HepG2 (cell line): Measurements from ENCODE around the gene ANKS1B. TPM values are rescaled to one million over a fixed set of nuclear protein-coding genes. Genes with fewer than 3 reads are reported as not detected.

Experiments
- ATAC-seq: fragments of 200-7000 bp; cut with Tn5 transposase; 3 replicates; pipeline ENCODE4 v1.9.1; 2020; ENCODE audit warnings: mild to moderate bottlenecking, moderate library complexity
- BruUV-seq: library from RNA; stranded (reverse); fragments of 400-500 nt; replicated peaks from 2 replicates; lab custom pipeline; 2021; lab: Mats Ljungman, UMichigan
- CTCF ChIA-PET: fragments of 300-600 bp; formaldehyde crosslinking; extraction: SDS; loops from one replicate; lab custom pipeline; 2021; ENCODE audit warnings: low total read pairs, inconsistent platforms, low intra/inter-chr PET ratio; lab: Yijun Ruan, JAX
- POLR2A ChIA-PET: fragments of 350-600 bp; sonication (Branson Sonifier 250); formaldehyde crosslinking; loops from one replicate; lab custom pipeline; 2020; ENCODE audit warnings: antibody characterized with exemption, inconsistent platforms; lab: Yijun Ruan, JAX
- DNase-seq: peaks from one replicate; pipeline ENCODE4 v3.0.0-alpha.2; 2015; ENCODE audit warnings: low spot score
- FAIRE-seq: peaks from 3 replicates; lab custom pipeline; 2011; peaks lifted over from hg19 to GRCh38; lab: Jason Lieb, UNC
- H2AFZ ChIP-seq: one replicate; pipeline ENCODE4 v1.6.1; 2011; ENCODE audit warnings: low read length, inconsistent platforms
- H3K27ac ChIP-seq: fragments of 300-600 bp; 3 replicates; pipeline ENCODE4 v1.8.0; 2011; ENCODE audit warnings: mixed run types, mild to moderate bottlenecking, mixed read lengths, low read length, inconsistent platforms; ENCODE audit not compliant: insufficient read depth; ENCODE audit errors: extremely low read length
- H3K27me3 ChIP-seq, 2 experiments: fragments of 200-600 bp in 1 of 2; 2 replicates in 1 of 2; 3 replicates in 1 of 2; pipeline versions ENCODE4 v1.6.0 to v1.8.0; 2011; ENCODE audit warnings: low read length in 2 of 2, mild to moderate bottlenecking in 2 of 2, moderate library complexity in 2 of 2, inconsistent platforms in 1 of 2; ENCODE audit not compliant: insufficient read depth in 2 of 2, control insufficient read depth in 1 of 2
- H3K36me3 ChIP-seq, 2 experiments: fragments of 200-600 bp in 1 of 2; replicated peaks in 1 of 2; 2 replicates in 1 of 2; 3 replicates in 1 of 2; pipeline versions ENCODE4 v1.5.1 to v1.8.0; 2011; ENCODE audit warnings: low read length in 2 of 2, inconsistent platforms in 1 of 2; ENCODE audit not compliant: insufficient read depth in 2 of 2, control insufficient read depth in 1 of 2
- H3K4me1 ChIP-seq: 2 replicates; pipeline ENCODE4 v1.5.1; 2012; ENCODE audit warnings: low read length, inconsistent platforms; ENCODE audit not compliant: insufficient read depth
- H3K4me2 ChIP-seq: 2 replicates; pipeline ENCODE4 v1.6.0; 2011; ENCODE audit warnings: low read depth, low read length, inconsistent platforms
- H3K4me3 ChIP-seq, 3 experiments: fragments of 200-600 bp in 1 of 3; sonication (generic), shearing (Covaris generic) in 1 of 3; replicated peaks in 1 of 3; 2 replicates each; pipeline ENCODE4 v1.5.1; 2011 to 2016; ENCODE audit warnings: low read length in 3 of 3, inconsistent platforms in 2 of 3, low read depth in 2 of 3, mild to moderate bottlenecking in 2 of 3, control low read depth in 1 of 3, mixed read lengths in 1 of 3; ENCODE audit not compliant: insufficient read depth in 1 of 3
- H3K79me2 ChIP-seq: one replicate; pipeline ENCODE4 v1.6.1; 2011; ENCODE audit warnings: low read length, inconsistent platforms; ENCODE audit not compliant: insufficient read depth
- H3K9ac ChIP-seq: 2 replicates; pipeline ENCODE4 v1.6.0; 2011; ENCODE audit warnings: mild to moderate bottlenecking, low read depth, low read length, inconsistent platforms; ENCODE audit not compliant: insufficient read depth
- H3K9me3 ChIP-seq: 2 replicates; pipeline ENCODE4 v1.5.1; 2012; ENCODE audit warnings: mild to moderate bottlenecking, low read length
- H4K20me1 ChIP-seq: 2 replicates; pipeline ENCODE4 v1.6.0; 2011; ENCODE audit warnings: inconsistent platforms, mild to moderate bottlenecking, low read length, moderate library complexity; ENCODE audit not compliant: insufficient read depth
- IKZF5 ChIP-seq: IDR thresholded peaks from 2 replicates; pipeline ENCODE4 v1.6.1; 2018; ENCODE audit warnings: missing genetic modification reagents, mild to moderate bottlenecking, missing compliant biosample characterization
- STAG1 ChIP-seq: sonication (generic); formaldehyde crosslinking; IDR thresholded peaks from 2 replicates; pipeline ENCODE4 v1.4.0; 2020; ENCODE audit warnings: missing genetic modification reagents
- TBX2 ChIP-seq: sonication (generic); formaldehyde crosslinking; IDR thresholded peaks from 2 replicates; pipeline ENCODE4 v1.5.0; 2020; ENCODE audit warnings: missing genetic modification reagents, mild to moderate bottlenecking, borderline replicate concordance
- ZNF335 ChIP-seq: sonication (generic); formaldehyde crosslinking; IDR thresholded peaks from 2 replicates; pipeline ENCODE4 v1.4.0; 2020; ENCODE audit warnings: missing genetic modification reagents
- ZNF609 ChIP-seq: sonication (generic); formaldehyde crosslinking; IDR thresholded peaks from 2 replicates; pipeline ENCODE4 v1.4.0; 2020; ENCODE audit warnings: mild to moderate bottlenecking, missing genetic modification reagents, borderline replicate concordance
- ZNF672 ChIP-seq: sonication (generic); formaldehyde crosslinking; IDR thresholded peaks from 2 replicates; pipeline ENCODE4 v1.8.1; 2022; ENCODE audit warnings: missing genetic modification reagents
- ZNF691 ChIP-seq: sonication (generic); formaldehyde crosslinking; IDR thresholded peaks from 2 replicates; pipeline ENCODE4 v1.4.0; 2020; ENCODE audit warnings: missing genetic modification reagents, low read depth, mild to moderate bottlenecking, borderline replicate concordance
- WGBS: methylation state at CpG from one replicate; pipeline ENCODE4 v1.1.6; 2017; ENCODE audit warnings: low lambda C conversion rate; 5-methylcytosine and 5-hydroxymethylcytosine counted together
- in situ Hi-C: cut with HindIII; loops from 2 replicates; pipeline ENCODE4 v1.10.0; 2017; ENCODE audit warnings: low pct_unique_long_range_greater_than_20kb; ENCODE audit not compliant: extremely low pct_ligation_motif_present
- intact Hi-C: fragments of 100-400 bp; cut with micrococcal nuclease; formaldehyde crosslinking; loops from one replicate; pipeline ENCODE4 v1.10.0; 2022; ENCODE audit not compliant: unreplicated experiment
- polyA plus RNA-seq, 8 experiments: library from polyadenylated mRNA; depleted of rRNA in 3 of 8; stranded (reverse) in 7 of 8; unstranded in 1 of 8; fragments of >200 nt; fragmentation: Illumina TruSeq in 4 of 8; extraction: Trizol in 4 of 8; gene quantifications; 2 replicates each; pipeline versions ENCODE4 v1.2.1 to v1.2.3, GENCODE V29; 2011 to 2016; ENCODE audit warnings: low read depth in 4 of 8, missing spikeins in 1 of 8, mixed read lengths in 1 of 8; ENCODE audit not compliant: insufficient read depth in 1 of 8
- total RNA-seq, 5 experiments: library from RNA; depleted of rRNA; stranded (reverse); fragments of >200 nt; fragmentation: Illumina TruSeq; extraction: Trizol; gene quantifications; 2 replicates each; pipeline ENCODE4 v1.2.3, GENCODE V29; 2016; ENCODE audit warnings: low read depth in 1 of 5

The ANKS1B gene
- total and polyA plus RNA-seq, 2 of the 13 experiments (the other 11 are each of a cell fraction or from before 2014, with no cell fraction given), result 0.15 TPM; not detected in 1

- TF ChIP-seq IKZF5, result no peak
- TF ChIP-seq STAG1 (CRISPR knock-in tag), result peak; percentile 30
- TF ChIP-seq TBX2 (CRISPR knock-in tag), result no peak
These were observed 1241.3 kb downstream of the ANKS1B start (continued) for GRCh38 chr12:98743362-98743953.

GRCh38 chr12:98741556-98742265 is 1243.0 kb downstream of the ANKS1B start:
- H3K9ac ChIP-seq, result no peak overlapping the region
- H4K20me1 ChIP-seq, result no peaks in the 10 kb centered on the region
- H3K4me1 ChIP-seq, result peaks cover 19% of the 10 kb centered on the region
- no TSS peak for BruUV-seq
- H3K4me3 ChIP-seq, result no peak overlapping the region
- no peaks in the 10 kb centered on the region for H3K79me2 ChIP-seq
- H2AFZ ChIP-seq, result no peak overlapping the region
- no peaks in the 10 kb centered on the region for H3K36me3 ChIP-seq
- ATAC-seq, result no peak
- ChIA-PET CTCF (no interaction called here), POLR2A (no interaction called here)
- H3K27me3 ChIP-seq, result peaks cover 9 to 25% of the 10 kb centered on the region in 2 experiments
- no peak for FAIRE-seq
- no peak overlapping the region for H3K27ac ChIP-seq
- no peak overlapping the region for H3K4me2 ChIP-seq
- DNase-seq, result no peak
- 57% methylated on average over 12 of the region's 12 CpGs for WGBS
- H3K9me3 ChIP-seq, result no peaks in the 10 kb centered on the region
- intact Hi-C loops, result loop anchor here (2.0 to 5.0 kb wide), 2 partner anchors 15 to 256 kb away; no protein-coding TSS in a partner anchor
- in situ Hi-C loops, result no loop called here
- TF ChIP-seq ZNF609 (CRISPR knock-in tag), result no peak
- no peak for TF ChIP-seq ZNF691
- TF ChIP-seq ZNF335, result no peak
- no peak for TF ChIP-seq ZNF672 (CRISPR knock-in tag)
